Measurements from ENCODE around the gene ALDOB.

DNA sequence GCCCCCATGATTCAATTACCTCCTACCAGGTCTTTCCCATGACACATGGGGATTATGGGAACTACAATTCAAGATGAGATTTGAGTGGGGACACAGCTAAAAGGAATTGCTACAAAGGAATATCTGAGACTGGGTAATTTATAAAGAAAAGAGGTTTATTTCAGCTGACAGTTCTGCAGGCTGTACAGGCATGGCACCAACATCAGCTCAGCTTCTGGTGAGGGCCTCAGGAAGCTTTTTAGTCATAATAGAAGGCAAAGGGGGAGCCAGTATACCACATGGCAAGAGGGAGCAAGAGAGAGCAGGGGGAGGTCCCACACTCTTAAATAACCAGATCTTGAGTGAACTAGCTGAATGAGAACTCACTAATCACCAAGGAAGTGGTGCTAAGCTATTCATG, 11.2 kb upstream of the ALDOB start:
- TF ChIP-seq, protein P1, sequence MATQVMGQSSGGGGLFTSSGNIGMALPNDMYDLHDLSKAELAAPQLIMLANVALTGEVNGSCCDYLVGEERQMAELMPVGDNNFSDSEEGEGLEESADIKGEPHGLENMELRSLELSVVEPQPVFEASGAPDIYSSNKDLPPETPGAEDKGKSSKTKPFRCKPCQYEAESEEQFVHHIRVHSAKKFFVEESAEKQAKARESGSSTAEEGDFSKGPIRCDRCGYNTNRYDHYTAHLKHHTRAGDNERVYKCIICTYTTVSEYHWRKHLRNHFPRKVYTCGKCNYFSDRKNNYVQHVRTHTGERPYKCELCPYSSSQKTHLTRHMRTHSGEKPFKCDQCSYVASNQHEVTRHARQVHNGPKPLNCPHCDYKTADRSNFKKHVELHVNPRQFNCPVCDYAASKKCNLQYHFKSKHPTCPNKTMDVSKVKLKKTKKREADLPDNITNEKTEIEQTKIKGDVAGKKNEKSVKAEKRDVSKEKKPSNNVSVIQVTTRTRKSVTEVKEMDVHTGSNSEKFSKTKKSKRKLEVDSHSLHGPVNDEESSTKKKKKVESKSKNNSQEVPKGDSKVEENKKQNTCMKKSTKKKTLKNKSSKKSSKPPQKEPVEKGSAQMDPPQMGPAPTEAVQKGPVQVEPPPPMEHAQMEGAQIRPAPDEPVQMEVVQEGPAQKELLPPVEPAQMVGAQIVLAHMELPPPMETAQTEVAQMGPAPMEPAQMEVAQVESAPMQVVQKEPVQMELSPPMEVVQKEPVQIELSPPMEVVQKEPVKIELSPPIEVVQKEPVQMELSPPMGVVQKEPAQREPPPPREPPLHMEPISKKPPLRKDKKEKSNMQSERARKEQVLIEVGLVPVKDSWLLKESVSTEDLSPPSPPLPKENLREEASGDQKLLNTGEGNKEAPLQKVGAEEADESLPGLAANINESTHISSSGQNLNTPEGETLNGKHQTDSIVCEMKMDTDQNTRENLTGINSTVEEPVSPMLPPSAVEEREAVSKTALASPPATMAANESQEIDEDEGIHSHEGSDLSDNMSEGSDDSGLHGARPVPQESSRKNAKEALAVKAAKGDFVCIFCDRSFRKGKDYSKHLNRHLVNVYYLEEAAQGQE (IDR thresholded peaks at IDR 0.05; ENCODE audit: low read depth) = no peak
- no peak for TF ChIP-seq EGR1 (IDR thresholded peaks at IDR 0.05)

Data from Ishikawa (cell line).